Muscle of arm (tissue), 14 donors: Measurements from ENCODE around the gene ADGRF3. TPM values are rescaled to one million over a fixed set of nuclear protein-coding genes. Genes with fewer than 3 reads are reported as not detected.
"Not testable (repeated sequence)": the region's sequence is repeated elsewhere in the genome, so short reads cannot be mapped to it uniquely, and the experiment has no call there.

Experiments
- DNase-seq: peaks from one replicate; pipeline ENCODE4 v3.0.0-alpha.2; 2013
- long read RNA-seq, 11 donors: transcript quantifications; one replicate each; lab custom pipeline, GENCODE V29; 2026
- polyA plus RNA-seq, 12 donors: library from polyadenylated mRNA; unstranded; fragments of 120-200 nt; gene quantifications; one replicate each; pipeline ENCODE4 v1.2.1, GENCODE V29; 2013; ENCODE audit not compliant: insufficient read length in 12 of 12

The ADGRF3 gene
- polyA plus RNA-seq: under 1 TPM in 10 of 12 donors, not detected in 2; 0.15 to 0.82 (median 0.26) TPM
- long read RNA-seq, donor 1: 0 reads
- long read RNA-seq, donor 2: 0 reads
- long read RNA-seq, donor 3: 0 reads
- long read RNA-seq, donor 4: 0 reads
- long read RNA-seq, donor 5: 0 reads
- long read RNA-seq, donor 6: 0 reads
- long read RNA-seq, donor 7: 0 reads
- long read RNA-seq, donor 8: 0 reads
- long read RNA-seq, donor 9: 0 reads
- long read RNA-seq, donor 10: 0 reads
- long read RNA-seq, donor 11: 0 reads

GRCh38 chr2:26346454-26347053 lies at the start of gene ADGRF3:
ADGRF3 (minus strand) TSS chr2:26346789; CDS start chr2:26346234, 555 bp downstream.
- peak; percentile 45 for DNase-seq

- DNase-seq: no peak
Observed at GRCh38 chr2:26395394-26395793, 48.8 kb upstream of the ADGRF3 start.

GRCh38 chr2:26394694-26395093 lies 48.1 kb upstream of the ADGRF3 start:
- no peak for DNase-seq

GRCh38 chr2:26387189-26387588 lies 40.6 kb upstream of the ADGRF3 start:
- no peak for DNase-seq

GRCh38 chr2:26384597-26384996 lies 38.0 kb upstream of the ADGRF3 start:
- no peak for DNase-seq

GRCh38 chr2:26384183-26384582 lies 37.6 kb upstream of the ADGRF3 start:
- DNase-seq: no peak

- no peak for DNase-seq
Observed at GRCh38 chr2:26382564-26382963, 36.0 kb upstream of the ADGRF3 start.

- no peak for DNase-seq
Observed at GRCh38 chr2:26380281-26380680, 33.7 kb upstream of the ADGRF3 start.

- no peak for DNase-seq
Observed at GRCh38 chr2:26376799-26377198, 30.2 kb upstream of the ADGRF3 start.

GRCh38 chr2:26370909-26371308 lies 24.3 kb upstream of the ADGRF3 start:
- not testable (repeated sequence) for DNase-seq

GRCh38 chr2:26369664-26370063 lies 23.1 kb upstream of the ADGRF3 start:
- not testable (repeated sequence) for DNase-seq

- DNase-seq: no peak
Observed at GRCh38 chr2:26366957-26367356, 20.4 kb upstream of the ADGRF3 start.

GRCh38 chr2:26364669-26365068 lies 18.1 kb upstream of the ADGRF3 start:
- DNase-seq: no peak

- DNase-seq: no peak
Observed at GRCh38 chr2:26363958-26364357, 17.4 kb upstream of the ADGRF3 start.

GRCh38 chr2:26363323-26363722 lies 16.7 kb upstream of the ADGRF3 start:
- DNase-seq: no peak

GRCh38 chr2:26359886-26360473 lies 13.4 kb upstream of the ADGRF3 start:
- DNase-seq: no peak

- DNase-seq: no peak
Observed at GRCh38 chr2:26356771-26357170, 10.2 kb upstream of the ADGRF3 start.

- no peak for DNase-seq
Observed at GRCh38 chr2:26356111-26356510, 9.5 kb upstream of the ADGRF3 start.

GRCh38 chr2:26355038-26355995 lies 8.7 kb upstream of the ADGRF3 start:
- no peak for DNase-seq

- DNase-seq: not testable (repeated sequence)
Observed at GRCh38 chr2:26354469-26354868, 7.9 kb upstream of the ADGRF3 start.

- DNase-seq: no peak
Observed at GRCh38 chr2:26352892-26353291, 6.3 kb upstream of the ADGRF3 start.
